GM18870 (cell line): Measurements from ENCODE around the gene OR56B4.
"Not testable (repeated sequence)": the region's sequence is repeated elsewhere in the genome, so short reads cannot be mapped to it uniquely, and the experiment has no call there.

Experiments
- ATAC-seq: cut with Tn5 transposase; IDR thresholded peaks from one replicate; pipeline ENCODE4 v1.9.1; 2021; ENCODE audit warnings: moderate library complexity; ENCODE audit not compliant: unreplicated experiment

OR56B4 gene, protein sequence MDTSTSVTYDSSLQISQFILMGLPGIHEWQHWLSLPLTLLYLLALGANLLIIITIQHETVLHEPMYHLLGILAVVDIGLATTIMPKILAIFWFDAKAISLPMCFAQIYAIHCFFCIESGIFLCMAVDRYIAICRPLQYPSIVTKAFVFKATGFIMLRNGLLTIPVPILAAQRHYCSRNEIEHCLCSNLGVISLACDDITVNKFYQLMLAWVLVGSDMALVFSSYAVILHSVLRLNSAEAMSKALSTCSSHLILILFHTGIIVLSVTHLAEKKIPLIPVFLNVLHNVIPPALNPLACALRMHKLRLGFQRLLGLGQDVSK

DNA sequence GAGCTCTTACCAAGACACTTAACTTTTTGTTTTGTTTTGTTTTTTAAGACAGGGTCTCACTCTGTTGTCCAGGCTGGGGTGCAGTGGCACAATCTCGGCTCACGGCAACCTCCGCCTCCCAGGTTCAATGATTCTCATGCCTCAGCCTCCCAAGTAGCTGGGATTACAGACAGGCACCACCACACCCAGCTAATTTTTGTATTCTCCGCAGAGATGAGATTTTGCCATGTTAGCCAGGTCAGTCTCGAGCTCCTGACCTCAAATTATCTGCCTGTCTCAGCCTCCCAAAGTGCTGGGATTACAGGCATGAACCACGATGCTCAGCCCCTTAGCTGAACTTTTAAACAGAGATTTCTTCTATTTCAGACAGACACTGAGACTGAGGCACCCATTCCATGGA is at the start of gene OR56B4:
TSS of gene OR56B4 (plus strand) at position 301 of the 400 bp plus-strand sequence. CDS start at position 396, 95 bp downstream.
- ATAC-seq = not testable (repeated sequence)

DNA sequence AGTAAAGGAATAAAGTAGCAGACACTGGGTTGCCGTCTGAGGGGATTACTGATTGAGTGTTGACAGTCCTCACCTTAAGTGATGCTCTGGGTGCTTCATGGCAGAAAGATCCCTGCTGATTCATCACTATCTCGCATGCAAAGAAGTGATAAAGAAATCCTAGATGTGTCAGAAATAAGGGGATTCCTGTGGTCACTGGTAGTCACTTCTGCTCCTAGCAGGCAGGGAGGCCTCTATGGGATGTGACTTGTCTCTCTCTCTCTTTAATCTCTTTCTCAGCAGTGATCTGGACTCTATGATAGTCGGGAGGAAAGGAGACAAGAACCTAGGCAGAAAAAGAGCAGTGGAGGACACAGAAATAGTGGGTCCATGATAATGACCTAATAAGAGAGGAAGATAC is 46.0 kb upstream of the OR56B4 start:
- ATAC-seq = no peak

DNA sequence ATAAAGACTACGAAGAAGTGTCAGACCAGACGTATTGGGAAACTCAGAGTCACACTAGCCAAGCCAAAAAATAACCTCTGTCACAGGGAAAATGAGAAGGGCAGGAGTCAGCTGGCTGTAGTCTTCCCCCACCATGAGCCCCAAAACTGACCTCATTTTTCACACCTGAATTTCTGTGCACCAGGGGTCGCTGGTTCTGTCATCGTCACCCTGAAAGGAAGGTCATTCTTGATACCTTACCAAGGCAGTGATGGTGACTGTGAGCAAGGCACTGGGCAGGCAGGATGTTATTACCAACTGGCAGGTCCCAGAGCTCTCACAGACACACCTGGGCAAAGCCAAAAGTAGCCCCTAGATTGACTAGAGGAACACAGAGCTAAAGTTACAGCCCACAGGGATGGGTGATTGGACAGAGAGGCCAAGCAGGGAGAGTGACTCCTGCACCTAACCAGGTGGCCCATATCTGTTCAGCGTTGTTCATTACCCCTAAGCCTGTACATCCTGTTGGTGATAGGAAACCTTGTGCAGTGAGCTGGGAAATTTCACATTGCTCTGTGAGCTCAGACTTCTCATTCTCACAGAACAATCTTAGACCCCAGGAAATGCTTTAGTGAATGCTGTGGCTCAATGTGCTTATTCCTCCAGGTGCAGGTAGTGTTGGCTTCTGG is 44.7 kb upstream of the OR56B4 start:
- no peak for ATAC-seq

DNA sequence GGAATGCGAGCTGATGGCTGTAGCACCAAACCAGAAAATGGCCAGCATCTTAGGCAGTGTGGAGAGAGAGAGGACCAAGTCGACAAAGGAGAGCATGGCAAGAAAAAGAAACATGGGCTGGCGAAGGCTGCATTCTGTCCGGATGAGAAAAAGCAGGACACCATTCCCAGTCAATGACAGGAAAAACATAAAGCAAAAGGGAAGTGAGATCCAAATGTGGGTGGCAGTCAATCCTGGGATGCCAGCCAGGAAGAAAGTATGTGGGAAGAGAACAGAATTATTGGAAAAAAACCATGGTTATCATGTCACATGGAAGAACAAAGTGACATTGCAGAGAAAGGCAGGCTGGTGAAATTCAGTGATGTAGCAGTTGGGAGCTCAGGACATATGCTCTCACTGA is 40.0 kb upstream of the OR56B4 start:
- ATAC-seq = no peak

DNA sequence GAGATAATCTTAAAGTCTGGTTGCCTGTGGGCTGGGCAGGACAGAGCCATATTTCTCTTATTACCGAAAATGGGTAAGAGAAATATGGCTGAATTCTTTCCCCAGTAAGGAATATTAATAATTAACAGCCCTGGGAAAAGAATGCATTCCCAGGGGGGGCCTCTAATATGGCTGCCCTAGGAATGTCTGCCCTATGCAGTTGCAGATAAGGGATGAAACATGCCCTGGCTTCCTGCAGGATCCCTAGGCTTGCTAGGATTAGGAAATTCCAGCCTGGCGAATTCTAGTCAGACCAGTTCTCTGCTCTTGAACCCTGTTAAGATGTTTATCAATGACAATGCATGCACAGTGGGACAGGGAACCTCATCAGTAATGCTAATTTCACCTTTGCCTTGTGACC is 31.0 kb upstream of the OR56B4 start:
- ATAC-seq = not testable (repeated sequence)

DNA sequence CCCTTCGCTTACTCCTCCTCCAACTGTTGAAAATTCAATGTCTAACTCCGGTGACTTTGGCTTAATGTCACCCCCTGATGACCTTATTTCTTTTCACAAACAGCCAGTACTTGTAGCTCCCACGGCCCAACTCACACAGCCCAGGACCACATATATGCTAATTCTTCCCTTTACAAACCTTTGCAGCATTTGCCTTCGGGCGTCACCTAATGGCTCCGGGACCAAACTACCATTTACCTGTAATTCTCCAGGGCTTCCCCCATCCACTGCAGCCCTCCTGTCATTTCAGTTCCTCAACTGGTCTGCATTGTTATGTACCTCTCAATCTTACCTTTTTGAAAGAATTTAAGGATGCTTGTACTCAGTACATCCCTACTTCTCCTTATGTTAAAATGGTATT is 29.8 kb upstream of the OR56B4 start:
- ATAC-seq = no peak

DNA sequence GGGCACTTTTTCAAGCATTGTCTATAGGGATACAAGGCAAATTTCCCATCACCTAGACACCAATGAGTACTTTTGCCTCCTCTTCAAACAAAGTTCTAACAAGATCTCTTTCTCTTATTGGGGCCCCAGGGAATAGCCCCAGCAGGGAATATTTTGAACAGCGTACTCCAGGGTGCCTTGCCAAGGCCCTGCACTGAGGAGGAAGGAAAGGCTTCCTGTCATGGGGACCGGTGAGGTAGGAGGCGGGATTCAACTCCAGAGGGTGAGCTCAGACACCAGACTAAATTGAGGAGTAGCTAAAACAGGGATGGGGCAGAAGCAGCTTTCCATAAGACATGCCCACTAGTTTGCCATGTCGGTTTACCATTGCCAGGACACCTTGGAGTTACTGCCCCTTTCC is 28.0 kb upstream of the OR56B4 start:
- ATAC-seq = no peak

DNA sequence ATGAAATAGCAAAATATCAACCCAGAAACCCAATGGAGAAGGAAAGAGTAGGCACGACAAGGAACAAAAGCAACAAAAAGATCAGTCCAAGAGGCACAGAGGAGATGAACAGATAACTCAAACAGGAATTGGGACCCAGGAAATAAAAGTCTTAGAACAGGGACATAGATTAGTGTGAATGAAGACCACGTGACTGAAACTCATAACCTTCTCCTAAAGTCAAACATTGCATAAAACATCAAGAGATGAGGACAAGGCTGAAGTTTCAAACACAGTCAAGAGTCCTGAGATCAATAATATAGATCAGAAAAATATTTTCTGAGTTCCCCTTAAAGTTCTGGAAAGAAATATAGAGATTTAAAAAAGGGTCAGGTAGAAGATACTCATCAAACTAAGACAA is 24.4 kb upstream of the OR56B4 start:
- ATAC-seq = no peak

DNA sequence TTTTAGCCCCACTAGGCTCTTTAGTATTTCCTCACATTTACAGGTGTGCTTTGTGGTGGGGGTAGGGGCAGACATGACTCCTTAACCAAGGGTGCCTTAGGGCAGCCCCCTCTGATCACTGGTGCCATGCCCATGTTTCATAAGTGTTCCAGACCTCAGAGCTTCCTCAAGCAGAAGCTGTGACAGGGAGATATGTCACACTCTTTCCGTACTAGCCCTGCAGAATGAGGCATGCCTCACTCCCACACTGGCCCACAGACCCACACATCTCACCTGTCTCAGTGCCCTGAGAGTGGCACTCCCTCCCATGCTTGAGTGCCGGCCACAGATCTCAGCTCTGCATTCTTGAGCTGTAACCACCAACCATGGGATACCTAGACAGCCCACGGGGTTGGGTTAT is 22.9 kb upstream of the OR56B4 start:
- no peak for ATAC-seq

DNA sequence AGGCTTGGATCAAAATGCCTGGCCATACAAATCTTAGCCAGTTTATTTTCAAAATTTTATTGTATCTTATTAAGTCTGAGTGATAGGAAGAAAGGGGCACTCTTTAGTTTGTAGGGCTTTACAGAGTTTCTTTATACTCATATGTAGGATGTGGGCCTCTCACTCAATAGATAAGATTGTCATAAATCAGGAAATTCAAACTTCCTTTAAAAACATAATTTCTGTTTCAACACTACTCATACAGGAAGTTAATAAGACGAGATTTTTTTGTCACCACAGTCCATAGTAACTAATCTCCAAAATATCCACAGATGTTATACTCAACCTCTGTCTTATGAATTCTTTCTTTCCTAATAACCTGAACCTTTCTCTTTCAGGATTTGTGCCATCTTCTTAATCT is 13.3 kb upstream of the OR56B4 start:
- ATAC-seq = no peak

DNA sequence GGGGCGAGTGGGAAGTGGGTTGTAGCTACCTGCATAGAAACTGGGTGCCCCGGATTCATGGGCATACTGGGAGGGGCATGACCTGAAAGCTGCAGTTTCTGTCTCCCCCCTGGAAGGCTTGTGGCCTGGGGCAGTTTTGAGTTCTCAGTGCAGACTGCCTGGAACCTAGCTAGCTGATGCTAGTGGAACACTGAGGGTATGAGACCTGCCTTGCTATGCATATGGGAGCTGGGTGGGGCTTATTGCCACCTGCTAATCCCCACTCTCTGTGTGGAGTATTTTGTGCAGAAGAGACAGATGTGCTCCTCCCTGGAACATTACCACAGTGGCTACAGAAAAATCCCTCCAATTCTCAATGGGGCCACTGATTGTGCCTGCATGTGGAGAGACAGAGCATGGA is 11.7 kb upstream of the OR56B4 start:
- no peak for ATAC-seq

DNA sequence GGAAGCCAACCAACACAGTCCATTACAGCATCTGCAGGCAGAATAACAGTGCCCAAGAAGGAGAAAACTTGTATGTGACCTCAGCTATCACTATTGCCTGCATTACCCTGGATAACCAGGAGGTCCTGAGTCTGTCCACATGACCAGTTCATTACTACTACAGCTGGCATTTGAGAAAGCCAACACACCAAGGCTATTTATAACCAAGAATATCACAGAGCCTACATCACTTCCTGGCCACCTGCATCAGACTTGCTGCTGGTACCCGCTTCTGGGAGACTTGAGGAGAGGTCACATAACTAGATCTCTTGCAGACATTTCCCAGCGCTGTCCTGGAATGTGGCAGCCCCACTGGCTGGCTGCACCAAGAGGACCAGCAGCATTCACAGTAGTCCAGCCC is 11.1 kb upstream of the OR56B4 start:
- ATAC-seq = no peak

DNA sequence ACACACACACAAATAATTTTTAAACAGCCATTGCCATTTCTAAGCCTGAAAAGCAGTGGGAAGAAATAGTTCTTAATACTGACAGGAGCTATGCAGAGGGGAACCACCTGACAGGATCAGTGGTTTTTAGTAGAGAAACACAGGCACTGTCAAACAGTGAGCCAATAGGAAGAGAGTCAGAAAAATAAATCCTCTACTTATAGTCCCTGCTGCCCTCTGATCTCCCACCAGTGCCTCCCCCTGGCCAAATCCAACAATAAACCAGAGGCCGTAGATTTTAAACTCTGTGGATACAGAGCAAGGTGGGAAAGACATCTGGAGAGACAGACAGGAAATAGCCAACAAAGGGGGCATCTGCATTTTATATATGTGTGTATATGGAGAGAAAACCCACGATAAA is 7.9 kb upstream of the OR56B4 start:
- ATAC-seq = no peak

DNA sequence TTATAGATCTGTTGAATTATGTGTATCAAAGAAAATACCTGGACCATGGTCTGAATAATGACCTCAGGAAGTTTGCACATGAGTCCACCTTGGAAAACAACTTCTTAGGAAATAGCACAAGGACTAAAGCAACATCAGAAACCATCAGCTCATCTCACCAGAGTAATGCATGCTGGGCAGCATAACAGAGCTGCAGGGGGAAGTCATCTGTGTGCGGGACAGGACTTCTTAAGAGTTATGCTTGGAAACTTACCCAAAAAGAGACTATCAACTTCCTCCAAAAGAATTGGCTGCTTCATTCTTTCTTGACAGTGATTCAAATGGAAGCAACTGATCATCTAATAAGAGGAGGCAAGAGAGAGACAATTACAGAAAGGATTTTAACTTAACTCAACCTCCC is 2.5 kb downstream of the OR56B4 start:
- ATAC-seq = no peak

DNA sequence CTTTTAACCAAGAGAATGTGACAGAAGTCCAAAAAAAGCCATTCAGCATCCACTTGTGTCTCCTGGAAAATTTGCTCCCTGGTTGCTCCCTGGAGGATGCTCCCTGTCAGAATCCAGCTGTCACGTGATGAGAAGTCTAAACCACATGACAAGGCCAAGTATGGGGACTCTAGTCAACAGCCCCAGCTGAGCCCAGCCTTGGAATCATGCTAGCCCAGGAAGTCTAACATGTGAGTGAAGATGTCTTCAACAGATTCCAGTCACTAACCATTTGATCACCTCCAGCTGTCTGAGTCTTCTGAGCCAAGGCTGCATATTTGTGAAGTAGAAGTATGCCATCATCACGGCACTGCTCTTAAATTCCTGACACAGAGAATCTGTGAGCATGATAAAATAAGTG is 4.2 kb downstream of the OR56B4 start:
- ATAC-seq = no peak

DNA sequence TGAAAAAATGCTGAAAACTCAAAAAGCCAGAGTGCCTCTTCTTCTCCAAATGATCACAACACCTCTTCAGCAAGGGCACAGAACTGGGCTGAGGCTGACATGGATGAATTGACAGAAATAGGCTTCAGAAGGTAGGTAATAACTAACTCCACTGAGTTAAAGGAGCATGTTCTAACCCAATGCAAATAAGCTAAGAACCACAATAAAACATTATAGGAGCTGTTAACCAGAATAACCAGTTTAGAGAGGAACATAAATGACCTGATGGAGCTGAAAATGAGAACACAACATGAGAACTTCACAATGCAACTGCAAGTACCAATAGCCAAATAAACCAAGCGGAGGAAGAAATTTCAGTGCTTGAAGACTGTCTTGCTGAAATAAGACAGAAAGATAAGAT is 9.2 kb downstream of the OR56B4 start:
- ATAC-seq = no peak

DNA sequence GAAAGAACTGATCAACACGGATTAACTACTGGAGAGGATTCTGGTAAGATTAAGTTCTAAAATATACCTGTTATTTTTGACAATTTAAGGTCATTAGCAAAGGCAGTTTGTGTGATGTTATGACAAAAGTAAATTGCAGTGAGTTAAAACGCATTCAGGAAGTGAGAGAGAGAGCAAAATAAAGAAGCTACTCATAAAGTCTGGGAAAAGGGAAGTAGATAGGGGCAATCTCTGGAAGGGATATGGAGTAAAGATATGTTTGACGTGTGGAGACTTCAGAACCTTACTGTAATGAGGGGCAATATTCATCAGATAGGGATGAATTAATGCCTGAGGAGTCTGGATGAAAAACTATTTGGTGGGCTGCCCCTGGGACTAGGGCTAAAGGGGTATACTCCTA is 16.8 kb downstream of the OR56B4 start:
- no peak for ATAC-seq

DNA sequence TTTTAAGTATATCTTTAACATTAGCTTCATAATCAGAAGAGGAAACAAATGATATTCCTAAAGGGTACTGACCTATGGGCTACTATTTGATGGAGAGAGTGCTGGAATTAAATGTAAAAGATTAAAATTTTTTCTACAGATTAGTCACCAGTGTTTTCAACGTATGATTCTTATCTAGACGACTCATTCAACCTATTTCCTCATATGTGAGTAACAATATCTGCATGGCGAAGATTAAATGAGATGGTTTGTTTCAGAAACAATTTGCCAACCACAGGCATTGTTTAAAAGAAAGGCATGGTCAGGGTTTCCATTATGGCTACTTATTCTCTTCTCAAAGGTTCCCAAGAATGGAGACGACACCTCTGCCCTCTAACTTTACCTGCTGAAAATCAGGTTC is 20.4 kb downstream of the OR56B4 start:
- no peak for ATAC-seq

DNA sequence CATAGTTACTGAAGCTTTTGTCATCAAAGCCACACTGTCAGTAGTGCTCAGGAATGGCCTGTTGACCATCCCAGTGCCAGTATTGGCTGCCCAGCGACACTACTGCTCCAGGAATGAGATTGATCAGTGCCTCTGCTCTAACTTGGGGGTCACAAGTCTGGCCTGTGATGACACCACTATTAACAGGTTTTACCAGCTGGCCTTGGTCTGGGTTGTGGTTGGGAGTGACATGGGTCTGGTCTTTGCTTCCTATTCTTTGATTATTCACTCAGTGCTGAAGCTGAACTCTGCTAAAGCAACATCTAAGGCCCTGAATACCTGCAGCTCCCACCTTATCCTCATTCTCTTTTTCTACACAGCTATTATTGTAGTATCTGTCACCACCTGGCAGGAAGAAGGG is 21.5 kb downstream of the OR56B4 start:
- ATAC-seq = no peak

DNA sequence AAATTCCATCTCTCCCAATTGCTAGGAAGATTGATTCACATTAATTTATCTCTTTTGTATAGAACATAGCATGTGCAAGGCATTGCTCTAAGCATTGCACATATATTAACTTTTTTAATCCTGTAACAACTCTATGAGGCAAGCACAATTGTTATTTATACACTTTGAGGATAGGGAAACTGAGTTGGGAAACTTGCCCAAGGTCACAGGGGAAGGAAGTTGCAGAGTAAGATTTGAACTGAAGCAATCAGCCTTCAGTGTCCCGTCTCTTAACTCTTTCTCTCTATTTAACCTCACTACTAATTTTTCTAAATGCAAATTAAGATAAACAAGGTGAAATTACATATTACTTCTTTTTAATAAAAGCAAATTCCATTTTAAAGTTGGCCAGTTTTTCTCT is 22.2 kb downstream of the OR56B4 start:
- no peak for ATAC-seq

DNA sequence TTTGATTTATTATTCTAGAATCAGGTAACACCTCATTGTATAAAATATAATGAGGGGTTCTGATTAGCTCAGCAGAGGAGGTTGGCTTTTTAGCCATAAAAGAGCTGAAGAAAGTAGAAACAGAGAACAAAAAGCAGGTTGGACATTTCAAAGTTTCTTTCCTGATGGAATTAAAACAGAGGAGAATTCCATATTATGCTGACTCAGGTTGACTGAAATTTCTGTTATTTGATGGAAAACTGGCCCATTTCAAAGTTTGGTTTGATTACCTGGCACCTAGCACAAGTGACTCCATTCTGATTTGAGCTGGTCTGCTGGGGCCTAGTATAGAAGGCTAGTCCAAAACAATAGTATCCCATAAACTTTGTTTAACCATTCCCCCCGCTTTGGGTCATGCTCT is 24.9 kb downstream of the OR56B4 start:
- no peak for ATAC-seq

DNA sequence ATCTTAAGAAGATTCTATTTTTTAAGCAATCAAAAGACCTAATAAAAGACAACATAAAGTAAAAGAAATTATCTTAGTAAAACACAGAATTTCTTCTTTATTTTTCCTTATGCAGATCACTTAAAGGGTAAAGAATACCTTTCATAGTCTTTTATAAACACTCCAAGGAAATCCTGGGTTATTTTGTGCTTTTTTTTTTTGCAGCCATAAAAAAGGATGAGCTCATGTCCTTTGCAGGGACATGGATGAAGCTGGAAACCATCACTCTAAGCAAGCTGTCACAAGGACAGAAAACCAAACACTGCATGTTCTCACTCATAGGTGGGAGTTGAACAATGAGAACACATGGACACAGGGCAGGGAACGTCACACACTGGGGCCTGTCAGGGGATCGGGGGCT is 28.5 kb downstream of the OR56B4 start:
- ATAC-seq = not testable (repeated sequence)

DNA sequence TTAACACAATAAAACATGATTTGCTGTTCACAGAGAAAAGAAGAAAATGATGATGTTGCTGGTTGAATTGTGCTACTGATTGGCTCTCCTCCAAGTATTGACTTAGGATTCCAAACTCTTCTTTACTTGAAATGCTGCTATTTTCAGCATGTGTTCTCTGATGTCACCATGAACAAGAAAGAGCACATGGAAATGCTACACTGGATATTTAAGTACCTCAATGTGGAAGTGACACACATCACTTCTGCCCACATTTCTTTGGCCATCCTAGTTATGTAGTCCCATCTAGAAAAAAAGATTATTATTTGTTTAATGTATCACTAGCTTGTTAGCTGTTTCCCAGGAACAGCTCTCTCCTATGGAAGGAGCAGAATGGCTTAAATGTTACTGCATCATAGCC is 35.5 kb downstream of the OR56B4 start:
- no peak for ATAC-seq
